HG03280 (cell line): ENCODE measurements around the gene NPIPB9.

Experiments
- ATAC-seq: cut with Tn5 transposase; IDR thresholded peaks from one replicate; pipeline ENCODE4 v1.9.1; 2021; ENCODE audit warnings: mild to moderate bottlenecking, moderate library complexity; ENCODE audit not compliant: unreplicated experiment

The NPIPB9 gene

DNA sequence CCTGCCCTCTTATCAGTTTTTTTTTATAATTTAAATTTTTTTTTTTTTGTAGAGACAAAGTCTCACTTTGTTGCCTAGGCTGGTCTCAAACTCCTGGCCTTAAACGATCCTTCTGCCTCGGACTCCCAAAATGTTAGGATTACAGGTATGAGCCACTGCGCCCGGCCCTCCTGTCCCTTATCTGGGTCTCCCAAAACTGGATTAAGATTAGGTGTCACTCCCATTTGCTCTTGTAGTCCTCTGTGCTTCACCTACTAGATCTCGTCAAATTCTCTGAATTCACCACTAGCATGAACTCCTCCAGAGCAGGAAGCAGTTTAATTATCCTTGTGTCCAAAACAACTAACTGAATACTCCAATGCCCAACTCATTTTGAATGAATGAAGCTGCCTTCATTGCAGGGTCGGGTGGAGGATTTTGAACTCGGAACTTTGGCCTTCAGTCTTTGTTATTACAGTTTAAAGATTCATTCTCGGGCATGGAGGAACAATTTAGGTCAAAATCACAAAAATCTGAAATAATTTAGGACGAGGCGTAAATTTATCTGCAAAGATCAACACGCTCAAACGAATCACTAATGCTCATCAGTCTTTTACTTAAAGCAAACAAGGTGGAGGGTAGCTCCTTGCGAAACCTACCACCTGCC lies 70.4 kb downstream of the NPIPB9 start:
- no peak for ATAC-seq
